HepG2 (cell line): Measurements from ENCODE around the gene MED23. TPM values are rescaled to one million over a fixed set of nuclear protein-coding genes. Genes with fewer than 3 reads are reported as not detected.

Source experiments
- DMAP1 ChIP-seq: IDR thresholded peaks from 2 replicates; pipeline ENCODE4 v1.6.1; 2016
- FOXK2 ChIP-seq: fragments of 450-650 bp; IDR thresholded peaks from 2 replicates; pipeline ENCODE4 v1.6.1; 2016
- HOXD1 ChIP-seq: sonication (generic); formaldehyde crosslinking; IDR thresholded peaks from 2 replicates; pipeline ENCODE4 v1.5.0; 2020; ENCODE audit warnings: missing genetic modification reagents
- KAT2B ChIP-seq: fragments of 150-350 bp; IDR thresholded peaks from 2 replicates; pipeline ENCODE4 v1.6.1; 2014; ENCODE audit warnings: low read depth, low read length, borderline replicate concordance
- MATR3 ChIP-seq: sonication (generic); formaldehyde crosslinking; IDR thresholded peaks from 2 replicates; pipeline ENCODE4 v1.4.0; 2020; ENCODE audit warnings: missing genetic modification reagents
- PAF1 ChIP-seq: IDR thresholded peaks from 2 replicates; pipeline ENCODE4 v1.6.1; 2016; ENCODE audit warnings: missing genetic modification reagents, missing compliant biosample characterization
- PRMT3 ChIP-seq: sonication (generic); formaldehyde crosslinking; IDR thresholded peaks from 2 replicates; pipeline ENCODE4 v1.8.1; 2022; ENCODE audit warnings: low read depth, mild to moderate bottlenecking, moderate library complexity, missing genetic modification reagents, borderline replicate concordance
- RXRA ChIP-seq: sonication (generic); formaldehyde crosslinking; IDR thresholded peaks from 2 replicates; pipeline ENCODE4 v1.5.1; 2020; ENCODE audit warnings: missing genetic modification reagents
- SRSF4 ChIP-seq: fragments of 200-400 bp; formaldehyde crosslinking; IDR thresholded peaks from one replicate; pipeline ENCODE4 v1.6.1; 2018; ENCODE audit warnings: mild to moderate bottlenecking, low read depth, low read length, moderate library complexity; ENCODE audit not compliant: poor library complexity, severe bottlenecking
- SYNCRIP ChIP-seq: fragments of 200-400 bp; formaldehyde crosslinking; IDR thresholded peaks from 2 replicates; pipeline ENCODE4 v1.6.1; 2018; ENCODE audit warnings: mild to moderate bottlenecking, low read depth, low read length; ENCODE audit not compliant: insufficient read depth
- TAF1 ChIP-seq: sonication (generic); formaldehyde crosslinking; IDR thresholded peaks from 2 replicates; pipeline ENCODE4 v1.4.0; 2020; ENCODE audit warnings: missing genetic modification reagents
- TGIF2 ChIP-seq: IDR thresholded peaks from 2 replicates; pipeline ENCODE4 v1.6.1; 2016; ENCODE audit warnings: control low read depth, missing compliant biosample characterization
- ZKSCAN5 ChIP-seq: sonication (generic); formaldehyde crosslinking; IDR thresholded peaks from 2 replicates; pipeline ENCODE4 v1.5.1; 2020; ENCODE audit warnings: mild to moderate bottlenecking, missing genetic modification reagents
- ZNF264 ChIP-seq: sonication (generic); formaldehyde crosslinking; IDR thresholded peaks from 2 replicates; pipeline ENCODE4 v1.4.0; 2020; ENCODE audit warnings: missing genetic modification reagents
- polyA plus RNA-seq, 8 experiments: library from polyadenylated mRNA; depleted of rRNA in 3 of 8; stranded (reverse) in 7 of 8; unstranded in 1 of 8; fragments of >200 nt; fragmentation: Illumina TruSeq in 4 of 8; extraction: Trizol in 4 of 8; gene quantifications; 2 replicates each; pipeline versions ENCODE4 v1.2.1 to v1.2.3, GENCODE V29; 2011 to 2016; ENCODE audit warnings: low read depth in 4 of 8, missing spikeins in 1 of 8, mixed read lengths in 1 of 8; ENCODE audit not compliant: insufficient read depth in 1 of 8
- total RNA-seq, 5 experiments: library from RNA; depleted of rRNA; stranded (reverse); fragments of >200 nt; fragmentation: Illumina TruSeq; extraction: Trizol; gene quantifications; 2 replicates each; pipeline ENCODE4 v1.2.3, GENCODE V29; 2016; ENCODE audit warnings: low read depth in 1 of 5
- TF ChIP-seq, protein P1 (sequence below): sonication (generic); formaldehyde crosslinking; IDR thresholded peaks from 2 replicates; pipeline ENCODE4 v1.4.0; 2020; ENCODE audit warnings: missing genetic modification reagents, borderline replicate concordance
- TF ChIP-seq, protein P2 (sequence below): sonication (generic); formaldehyde crosslinking; IDR thresholded peaks from 2 replicates; pipeline ENCODE4 v1.4.0; 2020; ENCODE audit warnings: mild to moderate bottlenecking, missing genetic modification reagents
- TF ChIP-seq, protein P3 (sequence below): IDR thresholded peaks from 2 replicates; pipeline ENCODE4 v1.6.1; 2016; ENCODE audit warnings: missing genetic modification reagents, missing compliant biosample characterization
- TF ChIP-seq, protein P4 (sequence below): sonication (generic); IDR thresholded peaks from 2 replicates; pipeline ENCODE4 v1.6.1; 2016; ENCODE audit warnings: low read depth, borderline replicate concordance
- TF ChIP-seq, protein P5 (sequence below): sonication (generic); formaldehyde crosslinking; IDR thresholded peaks from 2 replicates; pipeline ENCODE4 v1.5.1; 2020; ENCODE audit warnings: missing genetic modification reagents, mild to moderate bottlenecking, borderline replicate concordance
- TF ChIP-seq, protein P6 (sequence below), 2 experiments: fragments of 450-650 bp in 1 of 2; sonication (generic) in 1 of 2; formaldehyde crosslinking; IDR thresholded peaks; 2 replicates each; pipeline versions ENCODE4 v1.5.0 to v1.8.0; 2020 to 2022; ENCODE audit warnings: mild to moderate bottlenecking in 1 of 2, missing genetic modification reagents in 1 of 2
- TF ChIP-seq, protein P7 (sequence below): sonication (generic); formaldehyde crosslinking; IDR thresholded peaks from 2 replicates; pipeline ENCODE4 v1.5.0; 2020; ENCODE audit warnings: missing genetic modification reagents

The MED23 gene
- total and polyA plus RNA-seq, 2 of the 13 experiments (the other 11 are each of a cell fraction or from before 2014, with no cell fraction given) = 34.9 to 50.5 TPM

DNA sequence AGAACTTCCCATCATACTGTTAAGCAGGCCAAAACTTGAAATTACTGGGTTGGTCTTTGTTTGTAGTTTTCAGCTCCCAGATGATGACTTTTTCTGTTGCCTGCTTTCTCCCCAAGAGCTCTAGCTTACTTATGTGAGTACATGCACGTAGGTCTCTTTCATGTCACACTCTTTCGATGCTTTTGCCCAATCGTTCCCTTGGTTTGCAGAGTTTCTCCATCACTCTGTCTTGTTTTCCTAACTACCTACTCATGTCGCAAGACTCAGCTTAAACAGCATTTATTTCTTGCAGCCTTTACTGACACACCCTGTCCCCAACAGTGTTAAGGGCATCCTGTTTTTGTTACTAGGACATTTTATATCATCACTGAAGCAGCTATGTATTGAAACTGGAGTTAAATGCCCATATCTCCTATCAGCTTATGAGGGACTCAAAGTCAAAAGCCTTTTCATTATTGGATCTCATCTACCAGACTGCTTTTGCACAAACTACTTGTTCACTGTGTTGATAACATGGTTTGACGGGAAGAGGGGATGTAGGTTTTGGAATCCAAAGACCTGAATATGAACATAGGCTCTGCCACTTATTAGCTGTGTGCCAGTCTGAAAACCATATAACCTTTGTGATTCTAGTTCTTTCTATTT lies 52.1 kb downstream of the MED23 start (continued):
- TF ChIP-seq, protein P1, sequence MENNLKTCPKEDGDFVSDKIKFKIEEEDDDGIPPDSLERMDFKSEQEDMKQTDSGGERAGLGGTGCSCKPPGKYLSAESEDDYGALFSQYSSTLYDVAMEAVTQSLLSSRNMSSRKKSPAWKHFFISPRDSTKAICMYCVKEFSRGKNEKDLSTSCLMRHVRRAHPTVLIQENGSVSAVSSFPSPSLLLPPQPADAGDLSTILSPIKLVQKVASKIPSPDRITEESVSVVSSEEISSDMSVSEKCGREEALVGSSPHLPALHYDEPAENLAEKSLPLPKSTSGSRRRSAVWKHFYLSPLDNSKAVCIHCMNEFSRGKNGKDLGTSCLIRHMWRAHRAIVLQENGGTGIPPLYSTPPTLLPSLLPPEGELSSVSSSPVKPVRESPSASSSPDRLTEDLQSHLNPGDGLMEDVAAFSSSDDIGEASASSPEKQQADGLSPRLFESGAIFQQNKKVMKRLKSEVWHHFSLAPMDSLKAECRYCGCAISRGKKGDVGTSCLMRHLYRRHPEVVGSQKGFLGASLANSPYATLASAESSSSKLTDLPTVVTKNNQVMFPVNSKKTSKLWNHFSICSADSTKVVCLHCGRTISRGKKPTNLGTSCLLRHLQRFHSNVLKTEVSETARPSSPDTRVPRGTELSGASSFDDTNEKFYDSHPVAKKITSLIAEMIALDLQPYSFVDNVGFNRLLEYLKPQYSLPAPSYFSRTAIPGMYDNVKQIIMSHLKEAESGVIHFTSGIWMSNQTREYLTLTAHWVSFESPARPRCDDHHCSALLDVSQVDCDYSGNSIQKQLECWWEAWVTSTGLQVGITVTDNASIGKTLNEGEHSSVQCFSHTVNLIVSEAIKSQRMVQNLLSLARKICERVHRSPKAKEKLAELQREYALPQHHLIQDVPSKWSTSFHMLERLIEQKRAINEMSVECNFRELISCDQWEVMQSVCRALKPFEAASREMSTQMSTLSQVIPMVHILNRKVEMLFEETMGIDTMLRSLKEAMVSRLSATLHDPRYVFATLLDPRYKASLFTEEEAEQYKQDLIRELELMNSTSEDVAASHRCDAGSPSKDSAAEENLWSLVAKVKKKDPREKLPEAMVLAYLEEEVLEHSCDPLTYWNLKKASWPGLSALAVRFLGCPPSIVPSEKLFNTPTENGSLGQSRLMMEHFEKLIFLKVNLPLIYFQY (CRISPR knock-in tag) = no peak
- TF ChIP-seq PRMT3 (CRISPR knock-in tag) (no peak), HOXD1 (CRISPR knock-in tag) (no peak), MATR3 (CRISPR knock-in tag) (no peak), SRSF4 (no peak), KAT2B (no peak), SYNCRIP (no peak), ZNF264 (no peak), ZKSCAN5 (CRISPR knock-in tag) (no peak), RXRA (CRISPR knock-in tag) (no peak; the same call in 1 of the 2 replicates), FOXK2 (peak; percentile 35; the same call in 1 of the 2 replicates), TGIF2 (CRISPR knock-in tag) (no peak), PAF1 (CRISPR knock-in tag) (no peak), DMAP1 (no peak), TAF1 (CRISPR knock-in tag) (no peak)
- TF ChIP-seq, protein P2, sequence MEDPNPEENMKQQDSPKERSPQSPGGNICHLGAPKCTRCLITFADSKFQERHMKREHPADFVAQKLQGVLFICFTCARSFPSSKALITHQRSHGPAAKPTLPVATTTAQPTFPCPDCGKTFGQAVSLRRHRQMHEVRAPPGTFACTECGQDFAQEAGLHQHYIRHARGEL (CRISPR knock-in tag) = no peak
- TF ChIP-seq, protein P3, sequence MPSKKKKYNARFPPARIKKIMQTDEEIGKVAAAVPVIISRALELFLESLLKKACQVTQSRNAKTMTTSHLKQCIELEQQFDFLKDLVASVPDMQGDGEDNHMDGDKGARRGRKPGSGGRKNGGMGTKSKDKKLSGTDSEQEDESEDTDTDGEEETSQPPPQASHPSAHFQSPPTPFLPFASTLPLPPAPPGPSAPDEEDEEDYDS (CRISPR knock-in tag) = peak; percentile 85
- TF ChIP-seq, protein P4, sequence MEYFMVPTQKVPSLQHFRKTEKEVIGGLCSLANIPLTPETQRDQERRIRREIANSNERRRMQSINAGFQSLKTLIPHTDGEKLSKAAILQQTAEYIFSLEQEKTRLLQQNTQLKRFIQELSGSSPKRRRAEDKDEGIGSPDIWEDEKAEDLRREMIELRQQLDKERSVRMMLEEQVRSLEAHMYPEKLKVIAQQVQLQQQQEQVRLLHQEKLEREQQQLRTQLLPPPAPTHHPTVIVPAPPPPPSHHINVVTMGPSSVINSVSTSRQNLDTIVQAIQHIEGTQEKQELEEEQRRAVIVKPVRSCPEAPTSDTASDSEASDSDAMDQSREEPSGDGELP = no peak
- TF ChIP-seq, protein P5, sequence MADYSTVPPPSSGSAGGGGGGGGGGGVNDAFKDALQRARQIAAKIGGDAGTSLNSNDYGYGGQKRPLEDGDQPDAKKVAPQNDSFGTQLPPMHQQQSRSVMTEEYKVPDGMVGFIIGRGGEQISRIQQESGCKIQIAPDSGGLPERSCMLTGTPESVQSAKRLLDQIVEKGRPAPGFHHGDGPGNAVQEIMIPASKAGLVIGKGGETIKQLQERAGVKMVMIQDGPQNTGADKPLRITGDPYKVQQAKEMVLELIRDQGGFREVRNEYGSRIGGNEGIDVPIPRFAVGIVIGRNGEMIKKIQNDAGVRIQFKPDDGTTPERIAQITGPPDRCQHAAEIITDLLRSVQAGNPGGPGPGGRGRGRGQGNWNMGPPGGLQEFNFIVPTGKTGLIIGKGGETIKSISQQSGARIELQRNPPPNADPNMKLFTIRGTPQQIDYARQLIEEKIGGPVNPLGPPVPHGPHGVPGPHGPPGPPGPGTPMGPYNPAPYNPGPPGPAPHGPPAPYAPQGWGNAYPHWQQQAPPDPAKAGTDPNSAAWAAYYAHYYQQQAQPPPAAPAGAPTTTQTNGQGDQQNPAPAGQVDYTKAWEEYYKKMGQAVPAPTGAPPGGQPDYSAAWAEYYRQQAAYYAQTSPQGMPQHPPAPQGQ (CRISPR knock-in tag) = no peak
- TF ChIP-seq, protein P6, sequence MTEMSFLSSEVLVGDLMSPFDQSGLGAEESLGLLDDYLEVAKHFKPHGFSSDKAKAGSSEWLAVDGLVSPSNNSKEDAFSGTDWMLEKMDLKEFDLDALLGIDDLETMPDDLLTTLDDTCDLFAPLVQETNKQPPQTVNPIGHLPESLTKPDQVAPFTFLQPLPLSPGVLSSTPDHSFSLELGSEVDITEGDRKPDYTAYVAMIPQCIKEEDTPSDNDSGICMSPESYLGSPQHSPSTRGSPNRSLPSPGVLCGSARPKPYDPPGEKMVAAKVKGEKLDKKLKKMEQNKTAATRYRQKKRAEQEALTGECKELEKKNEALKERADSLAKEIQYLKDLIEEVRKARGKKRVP (CRISPR knock-in tag; IDR thresholded peaks at IDR 0.05) = no peak
- TF ChIP-seq, protein P7, sequence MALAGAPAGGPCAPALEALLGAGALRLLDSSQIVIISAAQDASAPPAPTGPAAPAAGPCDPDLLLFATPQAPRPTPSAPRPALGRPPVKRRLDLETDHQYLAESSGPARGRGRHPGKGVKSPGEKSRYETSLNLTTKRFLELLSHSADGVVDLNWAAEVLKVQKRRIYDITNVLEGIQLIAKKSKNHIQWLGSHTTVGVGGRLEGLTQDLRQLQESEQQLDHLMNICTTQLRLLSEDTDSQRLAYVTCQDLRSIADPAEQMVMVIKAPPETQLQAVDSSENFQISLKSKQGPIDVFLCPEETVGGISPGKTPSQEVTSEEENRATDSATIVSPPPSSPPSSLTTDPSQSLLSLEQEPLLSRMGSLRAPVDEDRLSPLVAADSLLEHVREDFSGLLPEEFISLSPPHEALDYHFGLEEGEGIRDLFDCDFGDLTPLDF (CRISPR knock-in tag) = no peak
